HG02885 (cell line): ENCODE data around the gene NME7.
"Not testable (repeated sequence)": the region's sequence is repeated elsewhere in the genome, so short reads cannot be mapped to it uniquely, and the experiment has no call there.

ENCODE experiments used
- ATAC-seq: cut with Tn5 transposase; IDR thresholded peaks from one replicate; pipeline ENCODE4 v1.9.1; 2021; ENCODE audit warnings: mild to moderate bottlenecking; ENCODE audit not compliant: unreplicated experiment, poor library complexity

NME7 gene

GRCh38 chr1:169367686-169368405 lies at the start of gene NME7, which contains the start of gene BLZF1:
Gene NME7 (minus strand): TSS chr1:169367797. CDS start chr1:169367710, 87 bp downstream.
Gene BLZF1 (plus strand): TSS chr1:169368195. CDS start chr1:169369523, 1,328 bp downstream.
- ATAC-seq: peak; percentile 95

GRCh38 chr1:169414952-169415351 lies 47.4 kb upstream of the NME7 start:
- no peak for ATAC-seq

- not testable (repeated sequence) for ATAC-seq
These were observed 40.7 kb upstream of the NME7 start for GRCh38 chr1:169408340-169408739.

GRCh38 chr1:169402578-169402977 lies 35.0 kb upstream of the NME7 start:
- not testable (repeated sequence) for ATAC-seq

GRCh38 chr1:169395955-169396354 lies 28.4 kb upstream of the NME7 start:
- no peak for ATAC-seq

GRCh38 chr1:169392406-169392805 lies 24.8 kb upstream of the NME7 start:
- ATAC-seq: no peak

GRCh38 chr1:169390303-169390702 lies 22.7 kb upstream of the NME7 start:
- peak; percentile 92 for ATAC-seq

- no peak for ATAC-seq
These were observed 19.8 kb upstream of the NME7 start for GRCh38 chr1:169387399-169387798.

- no peak for ATAC-seq
These were observed 15.9 kb upstream of the NME7 start for GRCh38 chr1:169383449-169383848.

- no peak for ATAC-seq
These were observed 13.6 kb upstream of the NME7 start for GRCh38 chr1:169381162-169381561.

- ATAC-seq: no peak
These were observed 3.8 kb upstream of the NME7 start for GRCh38 chr1:169371404-169371803.

- peak; percentile 20 for ATAC-seq
These were observed 791 bp upstream of the NME7 start for GRCh38 chr1:169368406-169368769.

- ATAC-seq: no peak
These were observed 406 bp downstream of the NME7 start for GRCh38 chr1:169367096-169367685.

- no peak for ATAC-seq
These were observed 2.6 kb downstream of the NME7 start for GRCh38 chr1:169364948-169365347.

GRCh38 chr1:169363046-169363730 lies 4.4 kb downstream of the NME7 start:
- ATAC-seq: peak; percentile 54

- ATAC-seq: no peak
These were observed 6.3 kb downstream of the NME7 start for GRCh38 chr1:169361281-169361680.

- ATAC-seq: no peak
These were observed 7.2 kb downstream of the NME7 start for GRCh38 chr1:169360415-169360814.

GRCh38 chr1:169348383-169349036 lies 19.1 kb downstream of the NME7 start:
- ATAC-seq: no peak

GRCh38 chr1:169347688-169348382 lies 19.8 kb downstream of the NME7 start:
- no peak for ATAC-seq

- ATAC-seq: no peak
These were observed 21.5 kb downstream of the NME7 start for GRCh38 chr1:169346036-169346589.
